ENCODE data around the gene MAP4K5.

GRCh38 chr14:50462111-50462510 lies 70.3 kb downstream of the MAP4K5 start:
- no peak for TF ChIP-seq RARB (CRISPR knock-in tag; IDR thresholded peaks at IDR 0.05)
- TF ChIP-seq PATZ1 (CRISPR knock-in tag; IDR thresholded peaks at IDR 0.05; ENCODE audit: borderline replicate concordance), result no peak
- no peak for TF ChIP-seq TOX (CRISPR knock-in tag; IDR thresholded peaks at IDR 0.05; ENCODE audit: borderline replicate concordance)
- TF ChIP-seq SNAI2 (CRISPR knock-in tag; IDR thresholded peaks at IDR 0.05), result no peak
- TF ChIP-seq ARNTL (CRISPR knock-in tag; IDR thresholded peaks at IDR 0.05; ENCODE audit: borderline replicate concordance, low read depth), result no peak
- TF ChIP-seq CSRNP3 (CRISPR knock-in tag; IDR thresholded peaks at IDR 0.05), result no peak
- no peak for TF ChIP-seq ZNF565 (CRISPR knock-in tag; conservative IDR thresholded peaks at IDR 0.05; ENCODE audit: low read depth)
- no peak for TF ChIP-seq CREB5 (CRISPR knock-in tag; IDR thresholded peaks at IDR 0.05; ENCODE audit: low read depth)
- TF ChIP-seq ZNF8 (CRISPR knock-in tag; IDR thresholded peaks at IDR 0.05), result no peak
- no peak for TF ChIP-seq ZFP30 (CRISPR knock-in tag; IDR thresholded peaks at IDR 0.05)
- no peak for TF ChIP-seq CSDC2 (CRISPR knock-in tag; IDR thresholded peaks at IDR 0.05)
